SK-N-SH treated with all-trans-retinoic acid at 6 μM for 48 hours (cell line): ENCODE measurements around the gene AGPAT3.

Experiments used
- ARNTL ChIP-seq: fragments of 450-650 bp; formaldehyde crosslinking; IDR thresholded peaks from 2 replicates; pipeline ENCODE4 v1.5.0; 2020; ENCODE audit warnings: low read depth, mild to moderate bottlenecking, moderate library complexity, borderline replicate concordance
- CREB5 ChIP-seq: fragments of 250-450 bp; sonication (Bioruptor Pico); IDR thresholded peaks from 2 replicates; pipeline ENCODE4 v1.5.1; 2020; ENCODE audit warnings: low read depth, mild to moderate bottlenecking, moderate library complexity
- ESRRG ChIP-seq: fragments of 250-450 bp; sonication (Bioruptor Pico); IDR thresholded peaks from 2 replicates; pipeline ENCODE4 v1.6.1; 2021; ENCODE audit warnings: mild to moderate bottlenecking
- ISL1 ChIP-seq: fragments of 250-450 bp; sonication (Bioruptor Pico); IDR thresholded peaks from 2 replicates; pipeline ENCODE4 v2.1.2; 2022; ENCODE audit warnings: mild to moderate bottlenecking, moderate library complexity
- PPARA ChIP-seq: fragments of 250-450 bp; sonication (Bioruptor Pico); IDR thresholded peaks from 2 replicates; pipeline ENCODE4 v1.5.0; 2020; ENCODE audit warnings: mild to moderate bottlenecking, borderline replicate concordance
- RARB ChIP-seq: fragments of 250-450 bp; sonication (Bioruptor Pico); IDR thresholded peaks from 2 replicates; pipeline ENCODE4 v1.8.0; 2021; ENCODE audit warnings: mild to moderate bottlenecking, moderate library complexity
- SNAI2 ChIP-seq: fragments of 250-450 bp; sonication (Bioruptor Pico); IDR thresholded peaks from 2 replicates; pipeline ENCODE4 v1.5.0; 2020; ENCODE audit warnings: mild to moderate bottlenecking, moderate library complexity
- TCF4 ChIP-seq: fragments of 250-450 bp; sonication (Bioruptor Pico); IDR thresholded peaks from 2 replicates; pipeline ENCODE4 v1.8.0; 2021; ENCODE audit warnings: mild to moderate bottlenecking, moderate library complexity, borderline replicate concordance
- TOX ChIP-seq: fragments of 250-450 bp; sonication (Bioruptor Pico); IDR thresholded peaks from 2 replicates; pipeline ENCODE4 v1.8.0; 2021; ENCODE audit warnings: mild to moderate bottlenecking, moderate library complexity, borderline replicate concordance
- ZC3H10 ChIP-seq: fragments of 250-450 bp; sonication (Bioruptor Pico); IDR thresholded peaks from 2 replicates; pipeline ENCODE4 v1.5.1; 2021; ENCODE audit warnings: mild to moderate bottlenecking, moderate library complexity
- TF ChIP-seq, protein P1 (sequence below): fragments of 250-450 bp; sonication (Bioruptor Pico); IDR thresholded peaks from 2 replicates; pipeline ENCODE4 v1.5.0; 2020; ENCODE audit warnings: mild to moderate bottlenecking, moderate library complexity
- TF ChIP-seq, protein P2 (sequence below): fragments of 250-450 bp; sonication (Bioruptor Pico); IDR thresholded peaks from 2 replicates; pipeline ENCODE4 v1.8.0; 2021; ENCODE audit warnings: low read depth, mild to moderate bottlenecking, moderate library complexity, borderline replicate concordance
- TF ChIP-seq, protein P3 (sequence below): fragments of 250-450 bp; sonication (Bioruptor Pico); IDR thresholded peaks from 2 replicates; pipeline ENCODE4 v1.8.0; 2020; ENCODE audit warnings: mild to moderate bottlenecking, moderate library complexity, borderline replicate concordance

GRCh38 chr21:43866260-43866629, 1.2 kb downstream of the AGPAT3 start:
- TF ChIP-seq PPARA (CRISPR knock-in tag) (no peak), CREB5 (CRISPR knock-in tag) (no peak), ISL1 (CRISPR knock-in tag) (no peak), RARB (CRISPR knock-in tag) (no peak), TOX (CRISPR knock-in tag) (no peak), ARNTL (CRISPR knock-in tag) (no peak), ESRRG (CRISPR knock-in tag) (no peak), ZC3H10 (no peak), TCF4 (no peak), SNAI2 (CRISPR knock-in tag) (no peak)
- TF ChIP-seq, protein P1, sequence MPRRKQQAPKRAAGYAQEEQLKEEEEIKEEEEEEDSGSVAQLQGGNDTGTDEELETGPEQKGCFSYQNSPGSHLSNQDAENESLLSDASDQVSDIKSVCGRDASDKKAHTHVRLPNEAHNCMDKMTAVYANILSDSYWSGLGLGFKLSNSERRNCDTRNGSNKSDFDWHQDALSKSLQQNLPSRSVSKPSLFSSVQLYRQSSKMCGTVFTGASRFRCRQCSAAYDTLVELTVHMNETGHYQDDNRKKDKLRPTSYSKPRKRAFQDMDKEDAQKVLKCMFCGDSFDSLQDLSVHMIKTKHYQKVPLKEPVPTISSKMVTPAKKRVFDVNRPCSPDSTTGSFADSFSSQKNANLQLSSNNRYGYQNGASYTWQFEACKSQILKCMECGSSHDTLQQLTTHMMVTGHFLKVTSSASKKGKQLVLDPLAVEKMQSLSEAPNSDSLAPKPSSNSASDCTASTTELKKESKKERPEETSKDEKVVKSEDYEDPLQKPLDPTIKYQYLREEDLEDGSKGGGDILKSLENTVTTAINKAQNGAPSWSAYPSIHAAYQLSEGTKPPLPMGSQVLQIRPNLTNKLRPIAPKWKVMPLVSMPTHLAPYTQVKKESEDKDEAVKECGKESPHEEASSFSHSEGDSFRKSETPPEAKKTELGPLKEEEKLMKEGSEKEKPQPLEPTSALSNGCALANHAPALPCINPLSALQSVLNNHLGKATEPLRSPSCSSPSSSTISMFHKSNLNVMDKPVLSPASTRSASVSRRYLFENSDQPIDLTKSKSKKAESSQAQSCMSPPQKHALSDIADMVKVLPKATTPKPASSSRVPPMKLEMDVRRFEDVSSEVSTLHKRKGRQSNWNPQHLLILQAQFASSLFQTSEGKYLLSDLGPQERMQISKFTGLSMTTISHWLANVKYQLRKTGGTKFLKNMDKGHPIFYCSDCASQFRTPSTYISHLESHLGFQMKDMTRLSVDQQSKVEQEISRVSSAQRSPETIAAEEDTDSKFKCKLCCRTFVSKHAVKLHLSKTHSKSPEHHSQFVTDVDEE (CRISPR knock-in tag), result no peak
- TF ChIP-seq, protein P2, sequence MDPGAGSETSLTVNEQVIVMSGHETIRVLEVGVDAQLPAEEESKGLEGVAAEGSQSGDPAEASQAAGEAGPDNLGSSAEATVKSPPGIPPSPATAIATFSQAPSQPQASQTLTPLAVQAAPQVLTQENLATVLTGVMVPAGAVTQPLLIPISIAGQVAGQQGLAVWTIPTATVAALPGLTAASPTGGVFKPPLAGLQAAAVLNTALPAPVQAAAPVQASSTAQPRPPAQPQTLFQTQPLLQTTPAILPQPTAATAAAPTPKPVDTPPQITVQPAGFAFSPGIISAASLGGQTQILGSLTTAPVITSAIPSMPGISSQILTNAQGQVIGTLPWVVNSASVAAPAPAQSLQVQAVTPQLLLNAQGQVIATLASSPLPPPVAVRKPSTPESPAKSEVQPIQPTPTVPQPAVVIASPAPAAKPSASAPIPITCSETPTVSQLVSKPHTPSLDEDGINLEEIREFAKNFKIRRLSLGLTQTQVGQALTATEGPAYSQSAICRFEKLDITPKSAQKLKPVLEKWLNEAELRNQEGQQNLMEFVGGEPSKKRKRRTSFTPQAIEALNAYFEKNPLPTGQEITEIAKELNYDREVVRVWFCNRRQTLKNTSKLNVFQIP (CRISPR knock-in tag), result no peak
- TF ChIP-seq, protein P3, sequence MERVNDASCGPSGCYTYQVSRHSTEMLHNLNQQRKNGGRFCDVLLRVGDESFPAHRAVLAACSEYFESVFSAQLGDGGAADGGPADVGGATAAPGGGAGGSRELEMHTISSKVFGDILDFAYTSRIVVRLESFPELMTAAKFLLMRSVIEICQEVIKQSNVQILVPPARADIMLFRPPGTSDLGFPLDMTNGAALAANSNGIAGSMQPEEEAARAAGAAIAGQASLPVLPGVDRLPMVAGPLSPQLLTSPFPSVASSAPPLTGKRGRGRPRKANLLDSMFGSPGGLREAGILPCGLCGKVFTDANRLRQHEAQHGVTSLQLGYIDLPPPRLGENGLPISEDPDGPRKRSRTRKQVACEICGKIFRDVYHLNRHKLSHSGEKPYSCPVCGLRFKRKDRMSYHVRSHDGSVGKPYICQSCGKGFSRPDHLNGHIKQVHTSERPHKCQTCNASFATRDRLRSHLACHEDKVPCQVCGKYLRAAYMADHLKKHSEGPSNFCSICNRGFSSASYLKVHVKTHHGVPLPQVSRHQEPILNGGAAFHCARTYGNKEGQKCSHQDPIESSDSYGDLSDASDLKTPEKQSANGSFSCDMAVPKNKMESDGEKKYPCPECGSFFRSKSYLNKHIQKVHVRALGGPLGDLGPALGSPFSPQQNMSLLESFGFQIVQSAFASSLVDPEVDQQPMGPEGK (CRISPR knock-in tag), result no peak
